GM12878 (cell line): ENCODE results near the gene PEX26.

ENCODE experiments used
- JUND ChIP-seq: IDR thresholded peaks from 2 replicates; pipeline ENCODE4 v1.6.1; 2012; ENCODE audit warnings: low read depth, mild to moderate bottlenecking, low read length, improper control_type of control experiment, moderate library complexity
- SMC3 ChIP-seq: IDR thresholded peaks from 2 replicates; pipeline ENCODE4 v1.6.1; 2011; ENCODE audit warnings: low read length, improper control_type of control experiment, borderline replicate concordance
- SP1 ChIP-seq: IDR thresholded peaks from one replicate; pipeline ENCODE4 v1.6.1; 2011; ENCODE audit warnings: low read depth, low read length
- TAF1 ChIP-seq: IDR thresholded peaks from 2 replicates; pipeline ENCODE4 v1.6.1; 2011; ENCODE audit warnings: mild to moderate bottlenecking, low read depth, low read length, borderline replicate concordance
- TCF7 ChIP-seq: IDR thresholded peaks from 2 replicates; pipeline ENCODE4 v1.6.1; 2014; ENCODE audit warnings: antibody characterized with exemption, borderline replicate concordance
- TF ChIP-seq, protein P1 (sequence below): fragments of 450-650 bp; formaldehyde crosslinking; IDR thresholded peaks from 2 replicates; pipeline ENCODE4 v1.5.0; 2022; ENCODE audit warnings: mild to moderate bottlenecking, missing genetic modification characterization
- TF ChIP-seq, protein P2 (sequence below), 3 experiments: IDR thresholded peaks in 2 of 3; conservative IDR thresholded peaks in 1 of 3; 2 replicates each; pipeline ENCODE4 v1.5.1; 2011; ENCODE audit warnings: low read depth in 3 of 3, low read length in 3 of 3, mild to moderate bottlenecking in 3 of 3, control low read depth in 2 of 3, moderate library complexity in 2 of 3, inconsistent platforms in 1 of 3, mixed read lengths in 1 of 3; ENCODE audit not compliant: control insufficient read depth in 2 of 3, insufficient read depth in 1 of 3; ENCODE audit errors: extremely low read depth in 1 of 3

DNA sequence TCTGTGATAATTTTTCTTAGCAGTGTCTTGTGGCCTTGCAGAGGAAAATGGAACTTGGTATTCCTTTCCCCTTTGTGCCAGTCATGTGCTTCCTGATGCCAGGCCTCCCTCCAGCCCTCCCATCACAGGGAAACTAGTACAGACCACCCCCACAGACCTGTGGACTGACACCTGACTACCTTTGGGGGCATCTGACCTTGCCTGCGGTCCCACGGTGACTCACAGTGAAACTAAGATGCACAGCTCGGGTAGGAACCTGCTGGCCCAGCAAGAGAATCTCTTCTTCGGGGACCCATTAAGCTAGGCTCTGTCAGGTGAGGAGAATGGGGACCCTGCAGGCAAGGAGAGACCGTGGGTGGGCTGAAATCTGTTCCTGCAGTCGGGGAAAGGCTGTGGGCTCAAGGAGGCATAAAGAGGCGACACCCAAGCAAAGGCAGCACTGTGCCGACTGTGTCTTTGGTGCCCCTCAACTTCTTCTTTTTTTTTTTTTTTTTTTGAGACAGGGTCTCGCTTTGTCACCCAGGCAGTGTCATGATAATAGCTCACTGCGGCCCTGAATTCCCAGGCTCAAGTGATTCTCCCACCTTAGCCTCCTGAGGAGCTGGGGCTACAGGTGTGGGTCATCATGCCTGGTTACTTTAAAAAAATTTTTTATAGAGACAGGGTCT, 20.8 kb upstream of the PEX26 start:
- TF ChIP-seq TCF7 (no peak), SP1 (no peak), TAF1 (no peak), SMC3 (no peak), JUND (peak; percentile 94; the same call in 1 of the 2 replicates)
- TF ChIP-seq, protein P1, sequence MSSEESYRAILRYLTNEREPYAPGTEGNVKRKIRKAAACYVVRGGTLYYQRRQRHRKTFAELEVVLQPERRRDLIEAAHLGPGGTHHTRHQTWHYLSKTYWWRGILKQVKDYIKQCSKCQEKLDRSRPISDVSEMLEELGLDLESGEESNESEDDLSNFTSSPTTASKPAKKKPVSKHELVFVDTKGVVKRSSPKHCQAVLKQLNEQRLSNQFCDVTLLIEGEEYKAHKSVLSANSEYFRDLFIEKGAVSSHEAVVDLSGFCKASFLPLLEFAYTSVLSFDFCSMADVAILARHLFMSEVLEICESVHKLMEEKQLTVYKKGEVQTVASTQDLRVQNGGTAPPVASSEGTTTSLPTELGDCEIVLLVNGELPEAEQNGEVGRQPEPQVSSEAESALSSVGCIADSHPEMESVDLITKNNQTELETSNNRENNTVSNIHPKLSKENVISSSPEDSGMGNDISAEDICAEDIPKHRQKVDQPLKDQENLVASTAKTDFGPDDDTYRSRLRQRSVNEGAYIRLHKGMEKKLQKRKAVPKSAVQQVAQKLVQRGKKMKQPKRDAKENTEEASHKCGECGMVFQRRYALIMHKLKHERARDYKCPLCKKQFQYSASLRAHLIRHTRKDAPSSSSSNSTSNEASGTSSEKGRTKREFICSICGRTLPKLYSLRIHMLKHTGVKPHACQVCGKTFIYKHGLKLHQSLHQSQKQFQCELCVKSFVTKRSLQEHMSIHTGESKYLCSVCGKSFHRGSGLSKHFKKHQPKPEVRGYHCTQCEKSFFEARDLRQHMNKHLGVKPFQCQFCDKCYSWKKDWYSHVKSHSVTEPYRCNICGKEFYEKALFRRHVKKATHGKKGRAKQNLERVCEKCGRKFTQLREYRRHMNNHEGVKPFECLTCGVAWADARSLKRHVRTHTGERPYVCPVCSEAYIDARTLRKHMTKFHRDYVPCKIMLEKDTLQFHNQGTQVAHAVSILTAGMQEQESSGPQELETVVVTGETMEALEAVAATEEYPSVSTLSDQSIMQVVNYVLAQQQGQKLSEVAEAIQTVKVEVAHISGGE (CRISPR knock-in tag): no peak
- TF ChIP-seq, protein P2, sequence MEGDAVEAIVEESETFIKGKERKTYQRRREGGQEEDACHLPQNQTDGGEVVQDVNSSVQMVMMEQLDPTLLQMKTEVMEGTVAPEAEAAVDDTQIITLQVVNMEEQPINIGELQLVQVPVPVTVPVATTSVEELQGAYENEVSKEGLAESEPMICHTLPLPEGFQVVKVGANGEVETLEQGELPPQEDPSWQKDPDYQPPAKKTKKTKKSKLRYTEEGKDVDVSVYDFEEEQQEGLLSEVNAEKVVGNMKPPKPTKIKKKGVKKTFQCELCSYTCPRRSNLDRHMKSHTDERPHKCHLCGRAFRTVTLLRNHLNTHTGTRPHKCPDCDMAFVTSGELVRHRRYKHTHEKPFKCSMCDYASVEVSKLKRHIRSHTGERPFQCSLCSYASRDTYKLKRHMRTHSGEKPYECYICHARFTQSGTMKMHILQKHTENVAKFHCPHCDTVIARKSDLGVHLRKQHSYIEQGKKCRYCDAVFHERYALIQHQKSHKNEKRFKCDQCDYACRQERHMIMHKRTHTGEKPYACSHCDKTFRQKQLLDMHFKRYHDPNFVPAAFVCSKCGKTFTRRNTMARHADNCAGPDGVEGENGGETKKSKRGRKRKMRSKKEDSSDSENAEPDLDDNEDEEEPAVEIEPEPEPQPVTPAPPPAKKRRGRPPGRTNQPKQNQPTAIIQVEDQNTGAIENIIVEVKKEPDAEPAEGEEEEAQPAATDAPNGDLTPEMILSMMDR (IDR thresholded peaks at IDR 0.05 in 2 of 3, conservative IDR thresholded peaks at IDR 0.05 in 1 of 3; ENCODE audit: control insufficient read depth in 2 of 3, extremely low read depth in 1 of 3, insufficient read depth in 1 of 3, low read depth in 3 of 3, low read length in 3 of 3): no peak
